HepG2 (cell line): ENCODE results near the gene CCDC142. TPM values are rescaled to one million over a fixed set of nuclear protein-coding genes. Genes with fewer than 3 reads are reported as not detected.
A peak's percentile ranks its signal among the peaks of the same experiment; 100 is the strongest.

Experiments used
- AHR ChIP-seq: IDR thresholded peaks from 2 replicates; pipeline ENCODE4 v1.6.1; 2018; ENCODE audit warnings: missing genetic modification reagents, missing compliant biosample characterization
- ATF7 ChIP-seq, 2 experiments: fragments of 450-650 bp in 1 of 2; sonication (generic) in 1 of 2; formaldehyde crosslinking in 1 of 2; IDR thresholded peaks; 2 replicates each; pipeline versions ENCODE4 v1.4.0 to v1.6.1; 2016 to 2020; ENCODE audit warnings: antibody characterized with exemption in 1 of 2, mild to moderate bottlenecking in 1 of 2, missing genetic modification reagents in 1 of 2
- ATF7-NPFF ChIP-seq: sonication (generic); formaldehyde crosslinking; IDR thresholded peaks from 2 replicates; pipeline ENCODE4 v1.8.1; 2023; ENCODE audit warnings: mild to moderate bottlenecking, low read depth, missing genetic modification reagents, moderate library complexity
- CENPT ChIP-seq: sonication (generic); formaldehyde crosslinking; IDR thresholded peaks from 2 replicates; pipeline ENCODE4 v1.8.0; 2022; ENCODE audit warnings: low read depth, mild to moderate bottlenecking, moderate library complexity, missing genetic modification reagents
- CHCHD3 ChIP-seq: sonication (generic); formaldehyde crosslinking; IDR thresholded peaks from 2 replicates; pipeline ENCODE4 v1.8.0; 2022; ENCODE audit warnings: mild to moderate bottlenecking, missing genetic modification reagents, moderate library complexity
- JDP2 ChIP-seq: sonication (generic); formaldehyde crosslinking; IDR thresholded peaks from 2 replicates; pipeline ENCODE4 v1.8.1; 2022; ENCODE audit warnings: missing genetic modification reagents, borderline replicate concordance
- KDM5A ChIP-seq: fragments of 200-600 bp; sonication (generic); IDR thresholded peaks from 2 replicates; pipeline ENCODE4 v1.7.0; 2018; ENCODE audit warnings: antibody characterized with exemption, mild to moderate bottlenecking, low read length, borderline replicate concordance
- KMT2A ChIP-seq: sonication (generic); formaldehyde crosslinking; IDR thresholded peaks from 2 replicates; pipeline ENCODE4 v1.4.0; 2020; ENCODE audit warnings: missing genetic modification reagents
- MIER2 ChIP-seq: IDR thresholded peaks from 2 replicates; pipeline ENCODE4 v1.6.1; 2016; ENCODE audit warnings: missing biosample characterization, missing genetic modification reagents
- MLLT10 ChIP-seq: sonication (generic); formaldehyde crosslinking; IDR thresholded peaks from 2 replicates; pipeline ENCODE4 v1.4.0; 2020; ENCODE audit warnings: missing genetic modification reagents
- NR2F6 ChIP-seq, 2 experiments: IDR thresholded peaks; 2 replicates each; pipeline ENCODE4 v1.6.1; 2016; ENCODE audit warnings: antibody characterized with exemption in 1 of 2, mild to moderate bottlenecking in 1 of 2
- PHF5A ChIP-seq: IDR thresholded peaks from one replicate; pipeline ENCODE4 v1.6.1; 2018; ENCODE audit warnings: low read depth, missing genetic modification reagents; ENCODE audit not compliant: unreplicated experiment
- POLR2G ChIP-seq: fragments of 200-400 bp; formaldehyde crosslinking; IDR thresholded peaks from 2 replicates; pipeline ENCODE4 v1.6.1; 2018; ENCODE audit warnings: mild to moderate bottlenecking, low read depth, low read length, moderate library complexity
- RBM22 ChIP-seq: fragments of 200-400 bp; formaldehyde crosslinking; optimal IDR thresholded peaks from 2 replicates; pipeline ENCODE3; 2017; ENCODE audit warnings: mild to moderate bottlenecking, low read length, moderate library complexity
- SNAI1 ChIP-seq: sonication (generic); formaldehyde crosslinking; IDR thresholded peaks from 2 replicates; pipeline ENCODE4 v1.5.0; 2020; ENCODE audit warnings: mild to moderate bottlenecking, missing genetic modification reagents, borderline replicate concordance
- SRY ChIP-seq: sonication (generic); formaldehyde crosslinking; IDR thresholded peaks from 2 replicates; pipeline ENCODE4 v1.8.0; 2022; ENCODE audit warnings: mild to moderate bottlenecking, missing genetic modification reagents
- SSRP1 ChIP-seq: IDR thresholded peaks from 2 replicates; pipeline ENCODE4 v1.6.1; 2016; ENCODE audit warnings: control low read depth
- STAT5B ChIP-seq: sonication (generic); formaldehyde crosslinking; IDR thresholded peaks from 2 replicates; pipeline ENCODE4 v1.4.0; 2020; ENCODE audit warnings: missing genetic modification reagents
- U2AF2 ChIP-seq: fragments of 200-400 bp; formaldehyde crosslinking; IDR thresholded peaks from 2 replicates; pipeline ENCODE4 v1.6.1; 2017; ENCODE audit warnings: low read depth, mild to moderate bottlenecking, low read length
- ZNF12 ChIP-seq: sonication (generic); formaldehyde crosslinking; IDR thresholded peaks from 2 replicates; pipeline ENCODE4 v1.5.0; 2020; ENCODE audit warnings: missing genetic modification reagents
- ZNF136 ChIP-seq: sonication (generic); formaldehyde crosslinking; IDR thresholded peaks from 2 replicates; pipeline ENCODE4 v1.8.1; 2022; ENCODE audit warnings: low read depth, mild to moderate bottlenecking, moderate library complexity, missing genetic modification reagents
- ZNF296 ChIP-seq: sonication (generic); formaldehyde crosslinking; conservative IDR thresholded peaks from 2 replicates; pipeline ENCODE4 v1.5.0; 2020; ENCODE audit warnings: mild to moderate bottlenecking, missing genetic modification reagents
- ZNF572 ChIP-seq: sonication (generic); formaldehyde crosslinking; IDR thresholded peaks from 2 replicates; pipeline ENCODE4 v1.5.1; 2020; ENCODE audit warnings: mild to moderate bottlenecking, missing genetic modification reagents
- ZNF598 ChIP-seq: sonication (generic); formaldehyde crosslinking; IDR thresholded peaks from 2 replicates; pipeline ENCODE4 v1.5.1; 2020; ENCODE audit warnings: mild to moderate bottlenecking, missing genetic modification reagents, borderline replicate concordance
- ZNF761 ChIP-seq: sonication (generic); formaldehyde crosslinking; conservative IDR thresholded peaks from 2 replicates; pipeline ENCODE4 v1.4.0; 2020; ENCODE audit warnings: mild to moderate bottlenecking, missing genetic modification reagents
- ZSCAN20 ChIP-seq: sonication (generic); formaldehyde crosslinking; IDR thresholded peaks from 2 replicates; pipeline ENCODE4 v1.4.0; 2020; ENCODE audit warnings: missing genetic modification reagents, mild to moderate bottlenecking, borderline replicate concordance
- ZSCAN21 ChIP-seq: sonication (generic); formaldehyde crosslinking; IDR thresholded peaks from 2 replicates; pipeline ENCODE4 v1.8.0; 2022; ENCODE audit warnings: mild to moderate bottlenecking, missing genetic modification reagents, moderate library complexity, borderline replicate concordance
- polyA plus RNA-seq, 8 experiments: library from polyadenylated mRNA; depleted of rRNA in 3 of 8; stranded (reverse) in 7 of 8; unstranded in 1 of 8; fragments of >200 nt; fragmentation: Illumina TruSeq in 4 of 8; extraction: Trizol in 4 of 8; gene quantifications; 2 replicates each; pipeline versions ENCODE4 v1.2.1 to v1.2.3, GENCODE V29; 2011 to 2016; ENCODE audit warnings: low read depth in 4 of 8, missing spikeins in 1 of 8, mixed read lengths in 1 of 8; ENCODE audit not compliant: insufficient read depth in 1 of 8
- total RNA-seq, 5 experiments: library from RNA; depleted of rRNA; stranded (reverse); fragments of >200 nt; fragmentation: Illumina TruSeq; extraction: Trizol; gene quantifications; 2 replicates each; pipeline ENCODE4 v1.2.3, GENCODE V29; 2016; ENCODE audit warnings: low read depth in 1 of 5
- TF ChIP-seq, protein P1 (sequence below): IDR thresholded peaks from 2 replicates; pipeline ENCODE4 v1.4.0; 2020; ENCODE audit warnings: mild to moderate bottlenecking, missing genetic modification reagents

CCDC142 gene
- total and polyA plus RNA-seq, 2 of the 13 experiments (the other 11 are each of a cell fraction or from before 2014, with no cell fraction given): 14.7 to 30.4 TPM

- TF ChIP-seq ZNF598 (CRISPR knock-in tag): no peak
- 0 out of 2 replicates have a peak, but pooled peaks have one; percentile 26 for TF ChIP-seq ZNF12 (CRISPR knock-in tag)
- no peak for TF ChIP-seq AHR (CRISPR knock-in tag)
- TF ChIP-seq ZSCAN21 (CRISPR knock-in tag): no peak
- TF ChIP-seq ZNF572 (CRISPR knock-in tag): peak; percentile 85; the same call in 1 of the 2 replicates
- 0 out of 2 replicates have a peak, but pooled peaks have one; percentile 4 for TF ChIP-seq SNAI1 (CRISPR knock-in tag)
- 0 out of 2 replicates have a peak, but pooled peaks have one; percentile 9 for TF ChIP-seq ZNF136
- TF ChIP-seq ATF7 (IDR thresholded peaks at IDR 0.05): no peak
- no peak for TF ChIP-seq ATF7 (CRISPR knock-in tag; IDR thresholded peaks at IDR 0.05)
- TF ChIP-seq JDP2 (CRISPR knock-in tag): no peak
- TF ChIP-seq CHCHD3 (CRISPR knock-in tag): no peak
- TF ChIP-seq ZNF761 (CRISPR knock-in tag): no peak
- no peak for TF ChIP-seq KMT2A (CRISPR knock-in tag)
- TF ChIP-seq NR2F6 (IDR thresholded peaks at IDR 0.05): 0 out of 2 replicates have a peak, but pooled peaks have one; percentile 20
- TF ChIP-seq NR2F6 (CRISPR knock-in tag; IDR thresholded peaks at IDR 0.05): no peak
- no peak; the same call in 1 of the 2 replicates for TF ChIP-seq KDM5A
- no peak for TF ChIP-seq MIER2 (CRISPR knock-in tag)
- TF ChIP-seq ZNF296 (CRISPR knock-in tag): no peak
- TF ChIP-seq, protein P1, sequence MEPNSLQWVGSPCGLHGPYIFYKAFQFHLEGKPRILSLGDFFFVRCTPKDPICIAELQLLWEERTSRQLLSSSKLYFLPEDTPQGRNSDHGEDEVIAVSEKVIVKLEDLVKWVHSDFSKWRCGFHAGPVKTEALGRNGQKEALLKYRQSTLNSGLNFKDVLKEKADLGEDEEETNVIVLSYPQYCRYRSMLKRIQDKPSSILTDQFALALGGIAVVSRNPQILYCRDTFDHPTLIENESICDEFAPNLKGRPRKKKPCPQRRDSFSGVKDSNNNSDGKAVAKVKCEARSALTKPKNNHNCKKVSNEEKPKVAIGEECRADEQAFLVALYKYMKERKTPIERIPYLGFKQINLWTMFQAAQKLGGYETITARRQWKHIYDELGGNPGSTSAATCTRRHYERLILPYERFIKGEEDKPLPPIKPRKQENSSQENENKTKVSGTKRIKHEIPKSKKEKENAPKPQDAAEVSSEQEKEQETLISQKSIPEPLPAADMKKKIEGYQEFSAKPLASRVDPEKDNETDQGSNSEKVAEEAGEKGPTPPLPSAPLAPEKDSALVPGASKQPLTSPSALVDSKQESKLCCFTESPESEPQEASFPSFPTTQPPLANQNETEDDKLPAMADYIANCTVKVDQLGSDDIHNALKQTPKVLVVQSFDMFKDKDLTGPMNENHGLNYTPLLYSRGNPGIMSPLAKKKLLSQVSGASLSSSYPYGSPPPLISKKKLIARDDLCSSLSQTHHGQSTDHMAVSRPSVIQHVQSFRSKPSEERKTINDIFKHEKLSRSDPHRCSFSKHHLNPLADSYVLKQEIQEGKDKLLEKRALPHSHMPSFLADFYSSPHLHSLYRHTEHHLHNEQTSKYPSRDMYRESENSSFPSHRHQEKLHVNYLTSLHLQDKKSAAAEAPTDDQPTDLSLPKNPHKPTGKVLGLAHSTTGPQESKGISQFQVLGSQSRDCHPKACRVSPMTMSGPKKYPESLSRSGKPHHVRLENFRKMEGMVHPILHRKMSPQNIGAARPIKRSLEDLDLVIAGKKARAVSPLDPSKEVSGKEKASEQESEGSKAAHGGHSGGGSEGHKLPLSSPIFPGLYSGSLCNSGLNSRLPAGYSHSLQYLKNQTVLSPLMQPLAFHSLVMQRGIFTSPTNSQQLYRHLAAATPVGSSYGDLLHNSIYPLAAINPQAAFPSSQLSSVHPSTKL (CRISPR knock-in tag): no peak
- no peak for TF ChIP-seq ZSCAN20 (CRISPR knock-in tag)
- TF ChIP-seq STAT5B (CRISPR knock-in tag): no peak
- no peak for TF ChIP-seq PHF5A
- no peak for TF ChIP-seq CENPT (CRISPR knock-in tag)
- no peak for TF ChIP-seq SSRP1 (CRISPR knock-in tag)
- no peak for TF ChIP-seq MLLT10 (CRISPR knock-in tag)
- TF ChIP-seq ATF7-NPFF (CRISPR knock-in tag): no peak
- TF ChIP-seq U2AF2: peak; percentile 87; the same call in 1 of the 2 replicates
- no peak for TF ChIP-seq RBM22
- no peak for TF ChIP-seq POLR2G
- TF ChIP-seq SRY (CRISPR knock-in tag): no peak
These were observed 42.9 kb downstream of the CCDC142 start (continued) for GRCh38 chr2:74439803-74440377.
